Liver (tissue), 9 donors: ENCODE data around the gene FNTB. TPM values are rescaled to one million over a fixed set of nuclear protein-coding genes. Genes with fewer than 3 reads are reported as not detected.

Experiments used
- DNase-seq: peaks from one replicate; pipeline ENCODE4 v3.0.0-alpha.2; 2017; ENCODE audit warnings: low spot score
- H3K27ac ChIP-seq, 2 donors: one replicate each; pipeline ENCODE4 v1.7.0; 2013; ENCODE audit warnings: inconsistent platforms in 2 of 2, low read length in 2 of 2, control low read depth in 1 of 2, low read depth in 1 of 2, mild to moderate bottlenecking in 1 of 2
- H3K27me3 ChIP-seq, 4 donors: one replicate each; pipeline versions ENCODE4 v1.6.1 to v1.7.0; 2013; ENCODE audit warnings: low read length in 3 of 4, inconsistent platforms in 1 of 4, mild to moderate bottlenecking in 1 of 4, moderate library complexity in 1 of 4; ENCODE audit not compliant: control insufficient read depth in 4 of 4, insufficient read depth in 4 of 4
- H3K36me3 ChIP-seq, 4 donors: one replicate each; pipeline versions ENCODE4 v1.6.1 to v1.7.0; 2013; ENCODE audit warnings: low read length in 3 of 4, mild to moderate bottlenecking in 3 of 4, low read depth in 1 of 4, moderate library complexity in 1 of 4; ENCODE audit not compliant: control insufficient read depth in 4 of 4, insufficient read depth in 3 of 4
- H3K4me1 ChIP-seq, 4 donors: one replicate each; pipeline versions ENCODE4 v1.6.1 to v1.7.0; 2013; ENCODE audit warnings: low read length in 3 of 4, mild to moderate bottlenecking in 3 of 4, moderate library complexity in 1 of 4; ENCODE audit not compliant: control insufficient read depth in 4 of 4, insufficient read depth in 4 of 4
- H3K4me3 ChIP-seq, 3 donors: one replicate each; pipeline versions ENCODE4 v1.6.1 to v1.7.0; 2013; ENCODE audit warnings: low read length in 3 of 3, control low read depth in 1 of 3, low read depth in 1 of 3, mild to moderate bottlenecking in 1 of 3
- H3K9ac ChIP-seq, 2 donors: one replicate each; pipeline ENCODE4 v1.7.0; 2013; ENCODE audit warnings: low read length in 2 of 2, mild to moderate bottlenecking in 2 of 2, moderate library complexity in 2 of 2, control low read depth in 1 of 2, low read depth in 1 of 2
- H3K9me3 ChIP-seq, 4 donors: one replicate each; pipeline versions ENCODE4 v1.6.1 to v1.7.0; 2013; ENCODE audit warnings: low read length in 3 of 4; ENCODE audit not compliant: control insufficient read depth in 4 of 4
- ATF3 ChIP-seq: IDR thresholded peaks from 2 replicates; pipeline ENCODE4 v1.6.1; 2016; ENCODE audit warnings: antibody characterized with exemption
- CTCF ChIP-seq: fragments of 150-350 bp; IDR thresholded peaks from 2 replicates; pipeline ENCODE4 v1.5.1; 2017; ENCODE audit warnings: improper control_type of control experiment, low read depth, low read length; ENCODE audit not compliant: missing input control
- EGR1 ChIP-seq, 2 donors: IDR thresholded peaks; 2 replicates each; pipeline ENCODE4 v1.6.1; 2016 to 2018; ENCODE audit warnings: antibody characterized with exemption in 2 of 2, low read depth in 2 of 2
- FOXA2 ChIP-seq: IDR thresholded peaks from 2 replicates; pipeline ENCODE4 v1.6.1; 2016; ENCODE audit warnings: antibody characterized with exemption
- GABPA ChIP-seq, 2 donors: IDR thresholded peaks in 1 of 2; conservative IDR thresholded peaks in 1 of 2; 2 replicates each; pipeline ENCODE4 v1.6.1; 2016; ENCODE audit warnings: antibody characterized with exemption in 2 of 2, mild to moderate bottlenecking in 1 of 2, moderate library complexity in 1 of 2
- HNF4A ChIP-seq, 2 donors: conservative IDR thresholded peaks; 2 replicates each; pipeline ENCODE4 v1.6.1; 2016; ENCODE audit warnings: antibody characterized with exemption in 2 of 2, mild to moderate bottlenecking in 2 of 2
- HNF4G ChIP-seq: IDR thresholded peaks from 2 replicates; pipeline ENCODE4 v1.6.1; 2016; ENCODE audit warnings: antibody characterized with exemption
- JUND ChIP-seq, 2 donors: IDR thresholded peaks; 2 replicates each; pipeline ENCODE4 v1.6.1; 2016; ENCODE audit warnings: antibody characterized with exemption in 2 of 2
- NR2F2 ChIP-seq: IDR thresholded peaks from 2 replicates; pipeline ENCODE4 v1.6.1; 2016; ENCODE audit warnings: antibody characterized with exemption
- RAD21 ChIP-seq, 2 donors: IDR thresholded peaks; 2 replicates each; pipeline ENCODE4 v1.6.1; 2016; ENCODE audit warnings: antibody characterized with exemption in 2 of 2, mild to moderate bottlenecking in 2 of 2
- REST ChIP-seq: IDR thresholded peaks from 2 replicates; pipeline ENCODE4 v1.6.1; 2016; ENCODE audit warnings: antibody characterized with exemption, mild to moderate bottlenecking
- SP1 ChIP-seq: IDR thresholded peaks from 2 replicates; pipeline ENCODE4 v1.6.1; 2018; ENCODE audit warnings: antibody characterized with exemption, mild to moderate bottlenecking
- TAF1 ChIP-seq: conservative IDR thresholded peaks from 2 replicates; pipeline ENCODE4 v1.6.1; 2016; ENCODE audit warnings: antibody characterized with exemption, mild to moderate bottlenecking
- YY1 ChIP-seq: IDR thresholded peaks from 2 replicates; pipeline ENCODE4 v1.6.1; 2016; ENCODE audit warnings: antibody characterized with exemption, mild to moderate bottlenecking
- ZBTB33 ChIP-seq: IDR thresholded peaks from 2 replicates; pipeline ENCODE4 v1.6.1; 2016; ENCODE audit warnings: antibody characterized with exemption
- WGBS: extraction: QIAGEN DNeasy Blood & Tissue Kit; methylation state at CpG from one replicate; pipeline ENCODE4 v1.1.7; 2013; 5-methylcytosine and 5-hydroxymethylcytosine counted together
- polyA plus RNA-seq, 2 donors: library from polyadenylated mRNA; stranded (reverse) in 1 of 2; unstranded in 1 of 2; fragments of 200-250 nt in 1 of 2; fragments of >200 nt in 1 of 2; fragmentation: Nextera tagmentation in 1 of 2; extraction: Ambion mirVana in 1 of 2; gene quantifications; one replicate each; pipeline versions ENCODE4 v1.2.1 to v1.2.3, GENCODE V29; 2013 to 2015
- total RNA-seq, 2 donors: library from RNA; depleted of rRNA; stranded (reverse); fragments of >200 nt; gene quantifications; one replicate each; pipeline ENCODE4 v1.2.3, GENCODE V29; 2014
- donor health status: healthy.
- donor health status: healthy.
- donor health status: healthy.
- donor health status: healthy.
- donor health status: healthy.

Gene FNTB
- total and polyA plus RNA-seq, 4 donors: 6.3 to 17.2 (median 9.0) TPM

GRCh38 chr14:65107200-65107599 lies 120.5 kb downstream of the FNTB start:
- no peak for TF ChIP-seq SP1
- no peak for TF ChIP-seq GABPA (IDR thresholded peaks at IDR 0.05 in 1 of 2, conservative IDR thresholded peaks at IDR 0.05 in 1 of 2)
- TF ChIP-seq HNF4G: no peak
- no peak for TF ChIP-seq HNF4A (conservative IDR thresholded peaks at IDR 0.05)
- no peak for TF ChIP-seq ZBTB33
- no peak for TF ChIP-seq YY1
- no peak for TF ChIP-seq TAF1
- no peak for TF ChIP-seq JUND (IDR thresholded peaks at IDR 0.05)
- TF ChIP-seq REST: no peak
- no peak for TF ChIP-seq FOXA2
- TF ChIP-seq EGR1 (IDR thresholded peaks at IDR 0.05; ENCODE audit: low read depth in 2 of 2): no peak
- Histone ChIP-seq H3K9me3 (no peaks in the 10 kb centered on the region), H3K27me3 (no peaks in the 10 kb centered on the region), H3K36me3 (no peaks in the 10 kb centered on the region), H3K4me1 (peaks cover 2 to 6% (median 5%) of the 10 kb centered on the region in 4 donors), H3K9ac (no peak overlapping the region), H3K27ac (no peak overlapping the region), H3K4me3 (no peak overlapping the region)
- no peak for DNase-seq
- 86% methylated on average over 1 of the region's 1 CpG for WGBS

- no peak for DNase-seq
- H3K9ac ChIP-seq: no peak overlapping the region
- TF ChIP-seq ATF3 (no peak), CTCF (no peak), NR2F2 (no peak), RAD21 (IDR thresholded peaks at IDR 0.05) (no peak), GABPA (IDR thresholded peaks at IDR 0.05 in 1 of 2, conservative IDR thresholded peaks at IDR 0.05 in 1 of 2) (no peak), ZBTB33 (no peak), FOXA2 (no peak), JUND (IDR thresholded peaks at IDR 0.05) (no peak), EGR1 (IDR thresholded peaks at IDR 0.05; ENCODE audit: low read depth in 2 of 2) (no peak), TAF1 (no peak)
- no peak overlapping the region for H3K4me3 ChIP-seq
- 83% methylated on average over 4 of the region's 4 CpGs for WGBS
- H3K4me1 ChIP-seq: no peaks in the 10 kb centered on the region
- H3K27me3 ChIP-seq: no peaks in the 10 kb centered on the region
- H3K27ac ChIP-seq: no peak overlapping the region
- no peaks in the 10 kb centered on the region for H3K36me3 ChIP-seq
- H3K9me3 ChIP-seq: no peaks in the 10 kb centered on the region
These were observed 122.7 kb downstream of the FNTB start for GRCh38 chr14:65109357-65109756.
